Fibroblast of gingiva (primary cell): ENCODE data around the gene SELENOV.

Experiments used
- DNase-seq: peaks from one replicate; pipeline ENCODE4 v3.0.0-alpha.2; 2011; ENCODE audit warnings: low read depth

The SELENOV gene

GRCh38 chr19:39558624-39559117, 43.7 kb downstream of the SELENOV start:
- no peak for DNase-seq

- DNase-seq = no peak
These were observed 48.5 kb downstream of the SELENOV start for GRCh38 chr19:39563408-39563807.

GRCh38 chr19:39566064-39566463, 51.1 kb downstream of the SELENOV start:
- no peak for DNase-seq

- DNase-seq = no peak
These were observed 53.7 kb downstream of the SELENOV start for GRCh38 chr19:39568604-39569003.
